K562 (cell line): ENCODE data around the gene PIK3R1. TPM values are rescaled to one million over a fixed set of nuclear protein-coding genes. Genes with fewer than 3 reads are reported as not detected.

Source experiments
- ATAC-seq: fragments of 200-7000 bp; cut with Tn5 transposase; 3 replicates; pipeline ENCODE4 v1.9.1; 2020; ENCODE audit warnings: moderate library complexity
- BruUV-seq: library from RNA; stranded (reverse); fragments of 400-500 nt; replicated peaks from 2 replicates; lab custom pipeline; 2021; lab: Mats Ljungman, UMichigan
- CTCF ChIA-PET: fragments of 300-600 bp; formaldehyde crosslinking; extraction: SDS; loops from one replicate; lab custom pipeline; 2021; ENCODE audit warnings: low intra/inter-chr PET ratio; lab: Yijun Ruan, JAX
- POLR2A ChIA-PET: fragments of 300-600, 350-650 bp; sonication (Branson Sonifier 250); formaldehyde crosslinking; extraction: SDS; loops from one replicate; lab custom pipeline; 2021; ENCODE audit warnings: antibody characterized with exemption, inconsistent platforms; lab: Yijun Ruan, JAX
- DNase-seq, 4 experiments: peaks; one replicate each; pipeline versions ENCODE4 v3.0.0 to v3.0.0-alpha.2; 2011 to 2018; ENCODE audit warnings: low spot score in 3 of 4, mixed read lengths in 3 of 4; ENCODE audit errors: extremely low read depth in 1 of 4
- FAIRE-seq: peaks from 2 replicates; lab custom pipeline; 2011; peaks lifted over from hg19 to GRCh38; lab: Jason Lieb, UNC
- H2AFZ ChIP-seq: 2 replicates; pipeline ENCODE4 v1.6.0; 2011; ENCODE audit warnings: low read depth, low read length, control low read depth, inconsistent platforms
- H3K27ac ChIP-seq: fragments of 200-600 bp; 3 replicates; pipeline ENCODE4 v1.8.0; 2011; ENCODE audit warnings: low read depth, mild to moderate bottlenecking, control low read depth, inconsistent platforms, low read length, moderate library complexity, mixed read lengths; ENCODE audit errors: extremely low read depth
- H3K27me3 ChIP-seq, 2 experiments: fragments of 300-600 bp in 1 of 2; 2 replicates in 1 of 2; 3 replicates in 1 of 2; pipeline versions ENCODE4 v1.6.0 to v1.8.0; 2011; ENCODE audit warnings: inconsistent platforms in 2 of 2, low read length in 2 of 2, mild to moderate bottlenecking in 1 of 2, mixed read lengths in 1 of 2, moderate library complexity in 1 of 2; ENCODE audit not compliant: control insufficient read depth in 2 of 2, insufficient read depth in 2 of 2
- H3K36me3 ChIP-seq: fragments of 300-600 bp; 3 replicates; pipeline ENCODE4 v1.8.0; 2011; ENCODE audit warnings: mild to moderate bottlenecking, low read length, inconsistent platforms; ENCODE audit not compliant: control insufficient read depth, insufficient read depth
- H3K4me1 ChIP-seq, 2 experiments: fragments of 200-600 bp in 1 of 2; replicated peaks in 1 of 2; 2 replicates in 1 of 2; 3 replicates in 1 of 2; pipeline versions ENCODE4 v1.5.1 to v1.8.0; 2011; ENCODE audit warnings: inconsistent platforms in 2 of 2, low read length in 2 of 2, mild to moderate bottlenecking in 1 of 2, mixed read lengths in 1 of 2, moderate library complexity in 1 of 2; ENCODE audit not compliant: control insufficient read depth in 2 of 2, insufficient read depth in 2 of 2
- H3K4me2 ChIP-seq: 2 replicates; pipeline ENCODE4 v1.6.1; 2011; ENCODE audit warnings: low read length, control low read depth, inconsistent platforms, mixed read lengths; ENCODE audit not compliant: insufficient read depth
- H3K4me3 ChIP-seq: fragments of 200-600 bp; sonication (generic), shearing (Covaris generic); 2 replicates; pipeline ENCODE4 v1.5.1; 2016; ENCODE audit warnings: control low read depth, inconsistent platforms
- H3K79me2 ChIP-seq: fragments of 200-600 bp; 3 replicates; pipeline ENCODE4 v1.8.0; 2011; ENCODE audit warnings: low read length, inconsistent platforms; ENCODE audit not compliant: control insufficient read depth, insufficient read depth
- H3K9ac ChIP-seq, 2 experiments: 2 replicates each; pipeline versions ENCODE4 v1.6.0 to v1.6.1; 2011; ENCODE audit warnings: low read depth in 2 of 2, low read length in 2 of 2, control low read depth in 1 of 2, inconsistent platforms in 1 of 2, mild to moderate bottlenecking in 1 of 2, mixed read lengths in 1 of 2; ENCODE audit not compliant: insufficient read depth in 1 of 2
- H3K9me1 ChIP-seq: one replicate; pipeline ENCODE4 v1.6.0; 2011; ENCODE audit warnings: inconsistent platforms, mild to moderate bottlenecking, low read length, moderate library complexity; ENCODE audit not compliant: control insufficient read depth, insufficient read depth
- H3K9me3 ChIP-seq: replicated peaks from 2 replicates; pipeline ENCODE4 v1.5.1; 2011; ENCODE audit warnings: low read depth, low read length, inconsistent platforms; ENCODE audit not compliant: control insufficient read depth, insufficient read depth
- H4K20me1 ChIP-seq: replicated peaks from 2 replicates; pipeline ENCODE4 v1.6.1; 2011; ENCODE audit warnings: low read length, inconsistent platforms, mixed read lengths; ENCODE audit not compliant: control insufficient read depth, insufficient read depth
- ADNP ChIP-seq: fragments of 200-800 bp; sonication (Bioruptor generic); IDR thresholded peaks from 2 replicates; pipeline ENCODE4 v1.6.1; 2016; ENCODE audit warnings: missing genetic modification characterization, missing compliant biosample characterization
- AFF1 ChIP-seq, 2 experiments: fragments of 450-650 bp; IDR thresholded peaks; 2 replicates each; pipeline ENCODE4 v1.6.1; 2018; ENCODE audit warnings: mild to moderate bottlenecking in 2 of 2, low read depth in 1 of 2; ENCODE audit not compliant: partially characterized antibody in 2 of 2
- ATF2 ChIP-seq: sonication (generic); formaldehyde crosslinking; IDR thresholded peaks from 2 replicates; pipeline ENCODE4 v1.8.1; 2022; ENCODE audit warnings: missing genetic modification reagents
- DLX4 ChIP-seq: fragments of 250-450 bp; sonication (Bioruptor Pico); IDR thresholded peaks from 2 replicates; pipeline ENCODE4 v1.6.1; 2021; ENCODE audit warnings: mild to moderate bottlenecking
- NFRKB ChIP-seq: fragments of 450-650 bp; IDR thresholded peaks from 2 replicates; pipeline ENCODE4 v1.6.1; 2016; ENCODE audit warnings: low read depth
- PHB ChIP-seq: fragments of 250-450 bp; sonication (Bioruptor Pico); IDR thresholded peaks from 2 replicates; pipeline ENCODE4 v1.5.0; 2021
- PHF8 ChIP-seq: fragments of 200-600 bp; sonication (generic); IDR thresholded peaks from 2 replicates; pipeline ENCODE4 v1.6.1; 2012; ENCODE audit warnings: mixed run types, mild to moderate bottlenecking, inconsistent platforms, low read length, moderate library complexity, borderline replicate concordance
- SREBF2 ChIP-seq: sonication (generic); formaldehyde crosslinking; IDR thresholded peaks from 2 replicates; pipeline ENCODE4 v1.4.0; 2020; ENCODE audit warnings: mild to moderate bottlenecking, missing genetic modification reagents
- STAT6 ChIP-seq: sonication (generic); formaldehyde crosslinking; IDR thresholded peaks from 2 replicates; pipeline ENCODE4 v1.8.1; 2023; ENCODE audit warnings: mild to moderate bottlenecking, missing genetic modification reagents
- ZNF41 ChIP-seq: fragments of 250-450 bp; sonication (Bioruptor Pico); conservative IDR thresholded peaks from 2 replicates; pipeline ENCODE4 v1.4.0; 2020; ENCODE audit warnings: mild to moderate bottlenecking
- WGBS: fragments of 100-300 bp; shearing (Covaris generic); methylation state at CpG from one replicate; pipeline ENCODE4 v1.1.6; 2016; ENCODE audit warnings: low coverage, mixed read lengths; ENCODE audit not compliant: insufficient coverage; ENCODE audit errors: missing lambda C conversion rate; 5-methylcytosine and 5-hydroxymethylcytosine counted together
- in situ Hi-C: fragments of 300-500 bp; cut with MboI; formaldehyde crosslinking; loops from 4 replicates; pipeline ENCODE4 v1.15.0; 2018; ENCODE audit warnings: inconsistent platforms, mixed read lengths
- intact Hi-C: fragments of 100-400 bp; cut with micrococcal nuclease; formaldehyde crosslinking; loops from 2 replicates; pipeline ENCODE4 v1.14.2; 2022
- polyA plus RNA-seq, 8 experiments: library from polyadenylated mRNA; depleted of rRNA in 4 of 8; stranded (reverse) in 5 of 8; unstranded in 3 of 8; fragments of >200 nt; fragmentation: Nextera tagmentation in 2 of 8; fragmentation: Illumina TruSeq in 1 of 8; extraction: Ambion mirVana in 2 of 8; extraction: Trizol in 1 of 8; gene quantifications; 2 replicates each; pipeline versions ENCODE4 v1.2.1 to v1.2.3, GENCODE V29; 2011 to 2014; ENCODE audit warnings: inconsistent platforms in 1 of 8, missing spikeins in 1 of 8
- total RNA-seq, 7 experiments: library from RNA; depleted of rRNA in 6 of 7; stranded (reverse); fragments of >200 nt in 6 of 7; fragmentation: Illumina TruSeq in 2 of 7; extraction: Trizol in 2 of 7; gene quantifications; 2 replicates each; pipeline versions ENCODE4 v1.2.1 to v1.2.3, GENCODE V29; 2011 to 2021; ENCODE audit warnings: low replicate concordance in 1 of 7

Gene PIK3R1
- total and polyA plus RNA-seq, 9 of the 15 experiments (the other 6 are each of a cell fraction or from before 2014, with no cell fraction given) = 1.1 to 9.7 (median 4.8) TPM

GRCh38 chr5:68173007-68173406 is 42.5 kb upstream of the PIK3R1 start:
- no peaks in the 10 kb centered on the region for H3K79me2 ChIP-seq
- CTCF ChIA-PET = no interaction called here
- no peak overlapping the region for H3K4me2 ChIP-seq
- H3K9me1 ChIP-seq = no peaks in the 10 kb centered on the region
- H3K36me3 ChIP-seq = no peaks in the 10 kb centered on the region
- intact Hi-C loops (no loop called here), in situ Hi-C loops (no loop called here)
- no peak overlapping the region for H3K4me3 ChIP-seq
- H3K27me3 ChIP-seq = peaks cover 4 to 6% of the 10 kb centered on the region in 2 experiments; a peak in 3 of 5 replicates
- POLR2A ChIA-PET = interaction anchor here (0.6 kb wide), 1 partner anchor 27 kb away, joined by 4 read pairs; no protein-coding TSS in a partner anchor
- H3K9me3 ChIP-seq = no peaks in the 10 kb centered on the region
- BruUV-seq = no TSS peak
- ATAC-seq (no peak), DNase-seq (no peak), FAIRE-seq (no peak)
- no peak overlapping the region for H3K9ac ChIP-seq
- WGBS = 0% methylated on average over 3 of the region's 3 CpGs
- H3K27ac ChIP-seq = no peak overlapping the region
- no peaks in the 10 kb centered on the region for H4K20me1 ChIP-seq
- H2AFZ ChIP-seq = no peak overlapping the region
- H3K4me1 ChIP-seq = no peaks in the 10 kb centered on the region
- no peak for TF ChIP-seq AFF1 (IDR thresholded peaks at IDR 0.05; ENCODE audit: low read depth in 1 of 2, partially characterized antibody in 2 of 2)
- no peak for TF ChIP-seq SREBF2
- no peak for TF ChIP-seq DLX4 (CRISPR knock-in tag)
- TF ChIP-seq ATF2 (CRISPR knock-in tag) = no peak
- no peak for TF ChIP-seq PHB (CRISPR knock-in tag)
- no peak for TF ChIP-seq NFRKB
- TF ChIP-seq STAT6 = no peak
- no peak for TF ChIP-seq ZNF41 (CRISPR knock-in tag)
- TF ChIP-seq PHF8 = no peak
- TF ChIP-seq ADNP = no peak
